Measurements from ENCODE around the gene FAM32A. TPM values are rescaled to one million over a fixed set of nuclear protein-coding genes. Genes with fewer than 3 reads are reported as not detected.

FAM32A gene
- polyA plus RNA-seq, 2 donors = 63.0 to 68.5 TPM

- Histone ChIP-seq H3K27ac (ENCODE audit: low read depth in 2 of 2, low read length in 1 of 2) (peak overlapping the region; percentile 60 to 66), H3K4me1 (ENCODE audit: control insufficient read depth in 2 of 2, insufficient read depth in 2 of 2, low read length in 1 of 2) (peaks cover 0 to 7% of the 10 kb centered on the region in 2 donors), H3K36me3 (ENCODE audit: control insufficient read depth in 2 of 2, insufficient read depth in 2 of 2, low read length in 1 of 2) (peaks cover 2 to 7% of the 10 kb centered on the region in 2 donors), H3K9me3 (ENCODE audit: control insufficient read depth in 2 of 2, insufficient read depth in 1 of 2, low read depth in 1 of 2, low read length in 1 of 2) (no peaks in the 10 kb centered on the region), H3K27me3 (ENCODE audit: control insufficient read depth in 1 of 2, insufficient read depth in 2 of 2, low read length in 2 of 2) (no peaks in the 10 kb centered on the region), H3K4me3 (ENCODE audit: low read depth in 1 of 2, low read length in 2 of 2) (peak overlapping the region; percentile 97 to 100)
- WGBS, 2 donors = 42 to 46% methylated on average over 18 of the region's 18 CpGs
These were observed 516 bp upstream of the FAM32A start for GRCh38 chr19:16184665-16185122.

GRCh38 chr19:16185768-16186123 lies 536 bp downstream of the FAM32A start:
- H3K36me3 ChIP-seq (ENCODE audit: control insufficient read depth in 2 of 2, insufficient read depth in 2 of 2, low read length in 1 of 2) = peaks cover 7 to 18% of the 10 kb centered on the region in 2 donors
- H3K27ac ChIP-seq (ENCODE audit: low read depth in 2 of 2, low read length in 1 of 2) = peak overlapping the region; percentile 89 to 92
- peak overlapping the region; percentile 97 to 100 for H3K4me3 ChIP-seq (ENCODE audit: low read depth in 1 of 2, low read length in 2 of 2)
- no peaks in the 10 kb centered on the region for H3K9me3 ChIP-seq (ENCODE audit: control insufficient read depth in 2 of 2, insufficient read depth in 1 of 2, low read depth in 1 of 2, low read length in 1 of 2)
- peaks cover 0 to 7% of the 10 kb centered on the region in 2 donors for H3K4me1 ChIP-seq (ENCODE audit: control insufficient read depth in 2 of 2, insufficient read depth in 2 of 2, low read length in 1 of 2)
- H3K27me3 ChIP-seq (ENCODE audit: control insufficient read depth in 1 of 2, insufficient read depth in 2 of 2, low read length in 2 of 2) = no peaks in the 10 kb centered on the region
- 0 to 1% methylated on average over 20 of the region's 20 CpGs for WGBS, 2 donors

- Histone ChIP-seq H3K27ac (ENCODE audit: low read depth in 2 of 2, low read length in 1 of 2) (no peak overlapping the region), H3K36me3 (ENCODE audit: control insufficient read depth in 2 of 2, insufficient read depth in 2 of 2, low read length in 1 of 2) (peaks cover 17 to 27% of the 10 kb centered on the region in 2 donors), H3K9me3 (ENCODE audit: control insufficient read depth in 2 of 2, insufficient read depth in 1 of 2, low read depth in 1 of 2, low read length in 1 of 2) (no peaks in the 10 kb centered on the region), H3K27me3 (ENCODE audit: control insufficient read depth in 1 of 2, insufficient read depth in 2 of 2, low read length in 2 of 2) (no peaks in the 10 kb centered on the region), H3K4me1 (ENCODE audit: control insufficient read depth in 2 of 2, insufficient read depth in 2 of 2, low read length in 1 of 2) (peaks cover 0 to 7% of the 10 kb centered on the region in 2 donors), H3K4me3 (ENCODE audit: low read depth in 1 of 2, low read length in 2 of 2) (no peak overlapping the region)
- WGBS, 2 donors = 97 to 98% methylated on average over 3 of the region's 3 CpGs
These were observed 3.3 kb downstream of the FAM32A start for GRCh38 chr19:16188521-16188920.

- H3K36me3 ChIP-seq (ENCODE audit: control insufficient read depth in 2 of 2, insufficient read depth in 2 of 2, low read length in 1 of 2) = peaks cover 17 to 27% of the 10 kb centered on the region in 2 donors
These were observed 5.0 kb downstream of the FAM32A start for GRCh38 chr19:16190198-16190597.

GRCh38 chr19:16190736-16191135 lies 5.5 kb downstream of the FAM32A start:
- Histone ChIP-seq H3K4me3 (ENCODE audit: low read depth in 1 of 2, low read length in 2 of 2) (no peak overlapping the region), H3K27me3 (ENCODE audit: control insufficient read depth in 1 of 2, insufficient read depth in 2 of 2, low read length in 2 of 2) (no peaks in the 10 kb centered on the region), H3K9me3 (ENCODE audit: control insufficient read depth in 2 of 2, insufficient read depth in 1 of 2, low read depth in 1 of 2, low read length in 1 of 2) (no peaks in the 10 kb centered on the region), H3K27ac (ENCODE audit: low read depth in 2 of 2, low read length in 1 of 2) (no peak overlapping the region), H3K36me3 (ENCODE audit: control insufficient read depth in 2 of 2, insufficient read depth in 2 of 2, low read length in 1 of 2) (peaks cover 17 to 27% of the 10 kb centered on the region in 2 donors), H3K4me1 (ENCODE audit: control insufficient read depth in 2 of 2, insufficient read depth in 2 of 2, low read length in 1 of 2) (peaks cover 0 to 4% of the 10 kb centered on the region in 2 donors)
- WGBS, 2 donors = 91 to 93% methylated on average over 10 of the region's 10 CpGs

More at GRCh38 chr19:16190198-16190597, 5.0 kb downstream of the FAM32A start:
- Histone ChIP-seq H3K4me1 (ENCODE audit: control insufficient read depth in 2 of 2, insufficient read depth in 2 of 2, low read length in 1 of 2) (peaks cover 0 to 4% of the 10 kb centered on the region in 2 donors), H3K27ac (ENCODE audit: low read depth in 2 of 2, low read length in 1 of 2) (no peak overlapping the region), H3K4me3 (ENCODE audit: low read depth in 1 of 2, low read length in 2 of 2) (no peak overlapping the region), H3K27me3 (ENCODE audit: control insufficient read depth in 1 of 2, insufficient read depth in 2 of 2, low read length in 2 of 2) (no peaks in the 10 kb centered on the region), H3K9me3 (ENCODE audit: control insufficient read depth in 2 of 2, insufficient read depth in 1 of 2, low read depth in 1 of 2, low read length in 1 of 2) (no peaks in the 10 kb centered on the region)
- 86% methylated on average over 6 of the region's 6 CpGs for WGBS, 2 donors

GRCh38 chr19:16191216-16191908 lies 6.2 kb downstream of the FAM32A start:
- Histone ChIP-seq H3K27me3 (ENCODE audit: control insufficient read depth in 1 of 2, insufficient read depth in 2 of 2, low read length in 2 of 2) (no peaks in the 10 kb centered on the region), H3K4me1 (ENCODE audit: control insufficient read depth in 2 of 2, insufficient read depth in 2 of 2, low read length in 1 of 2) (peaks cover 0 to 4% of the 10 kb centered on the region in 2 donors), H3K4me3 (ENCODE audit: low read depth in 1 of 2, low read length in 2 of 2) (no peak overlapping the region), H3K9me3 (ENCODE audit: control insufficient read depth in 2 of 2, insufficient read depth in 1 of 2, low read depth in 1 of 2, low read length in 1 of 2) (no peaks in the 10 kb centered on the region), H3K27ac (ENCODE audit: low read depth in 2 of 2, low read length in 1 of 2) (no peak overlapping the region), H3K36me3 (ENCODE audit: control insufficient read depth in 2 of 2, insufficient read depth in 2 of 2, low read length in 1 of 2) (peaks cover 17 to 27% of the 10 kb centered on the region in 2 donors)
- 78 to 83% methylated on average over 16 of the region's 16 CpGs for WGBS, 2 donors

- Histone ChIP-seq H3K4me1 (ENCODE audit: control insufficient read depth in 2 of 2, insufficient read depth in 2 of 2, low read length in 1 of 2) (peaks cover 0 to 3% of the 10 kb centered on the region in 2 donors), H3K27ac (ENCODE audit: low read depth in 2 of 2, low read length in 1 of 2) (no peak overlapping the region), H3K9me3 (ENCODE audit: control insufficient read depth in 2 of 2, insufficient read depth in 1 of 2, low read depth in 1 of 2, low read length in 1 of 2) (no peaks in the 10 kb centered on the region), H3K4me3 (ENCODE audit: low read depth in 1 of 2, low read length in 2 of 2) (no peak overlapping the region), H3K36me3 (ENCODE audit: control insufficient read depth in 2 of 2, insufficient read depth in 2 of 2, low read length in 1 of 2) (peaks cover 15 to 26% of the 10 kb centered on the region in 2 donors), H3K27me3 (ENCODE audit: control insufficient read depth in 1 of 2, insufficient read depth in 2 of 2, low read length in 2 of 2) (no peaks in the 10 kb centered on the region)
- WGBS, 2 donors = 81% methylated on average over 10 of the region's 10 CpGs
These were observed 8.3 kb downstream of the FAM32A start for GRCh38 chr19:16193466-16193865.

GRCh38 chr19:16197188-16197621 lies 12.0 kb downstream of the FAM32A start:
- H3K4me3 ChIP-seq (ENCODE audit: low read depth in 1 of 2, low read length in 2 of 2) = peak overlapping the region; percentile 82 to 92
- no peaks in the 10 kb centered on the region for H3K27me3 ChIP-seq (ENCODE audit: control insufficient read depth in 1 of 2, insufficient read depth in 2 of 2, low read length in 2 of 2)
- H3K9me3 ChIP-seq (ENCODE audit: control insufficient read depth in 2 of 2, insufficient read depth in 1 of 2, low read depth in 1 of 2, low read length in 1 of 2) = no peaks in the 10 kb centered on the region
- H3K27ac ChIP-seq (ENCODE audit: low read depth in 2 of 2, low read length in 1 of 2) = peak overlapping the region; percentile 69 to 82
- peaks cover 0 to 16% of the 10 kb centered on the region in 2 donors for H3K4me1 ChIP-seq (ENCODE audit: control insufficient read depth in 2 of 2, insufficient read depth in 2 of 2, low read length in 1 of 2)
- 22 to 27% methylated on average over 2 of the region's 2 CpGs for WGBS, 2 donors
- H3K36me3 ChIP-seq (ENCODE audit: control insufficient read depth in 2 of 2, insufficient read depth in 2 of 2, low read length in 1 of 2) = peaks cover 6 to 11% of the 10 kb centered on the region in 2 donors

- peak within 1 kb of the TSS; percentile 82 to 92 for H3K4me3 ChIP-seq (ENCODE audit: low read depth in 1 of 2, low read length in 2 of 2)
- 0 to 1% methylated on average over 64 to 65 of the region's 65 CpGs for WGBS, 2 donors
- H3K9me3 ChIP-seq (ENCODE audit: control insufficient read depth in 2 of 2, insufficient read depth in 1 of 2, low read depth in 1 of 2, low read length in 1 of 2) = no peaks in the 10 kb centered on the region
- H3K27ac ChIP-seq (ENCODE audit: low read depth in 2 of 2, low read length in 1 of 2) = peak within 1 kb of the TSS; percentile 69 to 82
- H3K27me3 ChIP-seq (ENCODE audit: control insufficient read depth in 1 of 2, insufficient read depth in 2 of 2, low read length in 2 of 2) = no peaks in the 10 kb centered on the region
- peaks cover 0 to 16% of the 10 kb centered on the region in 2 donors for H3K4me1 ChIP-seq (ENCODE audit: control insufficient read depth in 2 of 2, insufficient read depth in 2 of 2, low read length in 1 of 2)
- H3K36me3 ChIP-seq (ENCODE audit: control insufficient read depth in 2 of 2, insufficient read depth in 2 of 2, low read length in 1 of 2) = peaks cover 6 to 15% of the 10 kb centered on the region in 2 donors
These were observed 12.6 kb downstream of the FAM32A start, which contains the start of gene AP1M1 for GRCh38 chr19:16197622-16198369. TSS of gene AP1M1 (plus strand) at chr19:16197911. CDS start at chr19:16198027, 116 bp downstream.

Data from esophagus (tissue), 2 donors.